Transverse colon (tissue), 4 donors: ENCODE measurements around the gene ZNF431. TPM values are rescaled to one million over a fixed set of nuclear protein-coding genes. Genes with fewer than 3 reads are reported as not detected.
"Not testable (repeated sequence)": the region's sequence is repeated elsewhere in the genome, so short reads cannot be mapped to it uniquely, and the experiment has no call there.

Experiments
- DNase-seq: peaks from one replicate; pipeline ENCODE4 v3.0.0-alpha.2; 2019
- H3K27ac ChIP-seq, 4 donors: fragments of 200-600 bp; sonication (generic); 2 replicates each; pipeline ENCODE4 v1.5.1; 2016 to 2018; ENCODE audit warnings: inconsistent platforms in 4 of 4
- H3K27me3 ChIP-seq: fragments of 200-600 bp; sonication (generic); 2 replicates; pipeline ENCODE4 v1.5.1; 2017; ENCODE audit warnings: inconsistent platforms
- H3K36me3 ChIP-seq, 4 donors: fragments of 200-600 bp; sonication (generic); 2 replicates each; pipeline ENCODE4 v1.5.1; 2017 to 2019; ENCODE audit warnings: inconsistent platforms in 4 of 4
- H3K4me1 ChIP-seq, 4 donors: fragments of 200-600 bp; sonication (generic); 2 replicates each; pipeline ENCODE4 v1.5.1; 2017 to 2020; ENCODE audit warnings: inconsistent platforms in 4 of 4
- H3K4me3 ChIP-seq, 4 donors: fragments of 200-600 bp; sonication (generic); 1 replicate in 1 of 4; 2 replicates in 3 of 4; pipeline versions ENCODE4 v1.5.1 to v1.6.1; 2017 to 2019; ENCODE audit warnings: inconsistent platforms in 4 of 4
- H3K9me3 ChIP-seq, 2 donors: fragments of 200-600 bp; sonication (generic); 2 replicates each; pipeline ENCODE4 v1.5.1; 2017 to 2019; ENCODE audit warnings: inconsistent platforms in 2 of 2
- EP300 ChIP-seq: sonication (generic); formaldehyde crosslinking; IDR thresholded peaks from one replicate; pipeline ENCODE4 v1.6.1; 2017; ENCODE audit warnings: antibody characterized with exemption, low read depth
- POLR2A ChIP-seq: fragments of 450-650 bp; IDR thresholded peaks from one replicate; pipeline ENCODE4 v1.6.1; 2016; ENCODE audit warnings: antibody characterized with exemption, mild to moderate bottlenecking, moderate library complexity
- POLR2AphosphoS5 ChIP-seq, 3 donors: sonication (generic); formaldehyde crosslinking; IDR thresholded peaks; one replicate each; pipeline ENCODE4 v1.6.1; 2016; ENCODE audit warnings: antibody characterized with exemption in 3 of 3
- WGBS, 2 donors: methylation state at CpG; one replicate each; pipeline ENCODE4 v1.1.5; 2018; ENCODE audit warnings: low coverage in 1 of 2; 5-methylcytosine and 5-hydroxymethylcytosine counted together
- in situ Hi-C, 4 donors: fragments of 200-750 bp; cut with MboI; loops; one replicate each; pipeline versions ENCODE4 v1.15.0 to v1.15.1; 2017; ENCODE audit warnings: low sequenced_read_pairs in 3 of 4, low pct_ligation_motif_present in 1 of 4, low pct_unique_long_range_greater_than_20kb in 1 of 4
- intact Hi-C: fragments of 100-400 bp; cut with DNase I; formaldehyde crosslinking; loops from one replicate; pipeline ENCODE4 v1.15.1; 2023; ENCODE audit warnings: low total_unique reads
- total RNA-seq, 4 donors: library from RNA; depleted of rRNA; stranded (reverse); fragments of >200 nt; gene quantifications; one replicate each; pipeline ENCODE4 v1.1.0, GENCODE V29; 2016
- TF ChIP-seq, protein P1 (sequence below), 5 experiments: fragments of 200-600 bp in 3 of 5; fragments of 450-650 bp in 2 of 5; sonication (generic) in 3 of 5; IDR thresholded peaks; 1 replicate in 2 of 5; 2 replicates in 3 of 5; pipeline ENCODE4 v1.5.1; 2016 to 2017; ENCODE audit warnings: antibody characterized with exemption in 5 of 5, inconsistent platforms in 3 of 5, mild to moderate bottlenecking in 2 of 5, moderate library complexity in 1 of 5

The ZNF431 gene
- total RNA-seq, 4 donors from 2014 or later: 7.4 to 18.0 (median 17.4) TPM

DNA sequence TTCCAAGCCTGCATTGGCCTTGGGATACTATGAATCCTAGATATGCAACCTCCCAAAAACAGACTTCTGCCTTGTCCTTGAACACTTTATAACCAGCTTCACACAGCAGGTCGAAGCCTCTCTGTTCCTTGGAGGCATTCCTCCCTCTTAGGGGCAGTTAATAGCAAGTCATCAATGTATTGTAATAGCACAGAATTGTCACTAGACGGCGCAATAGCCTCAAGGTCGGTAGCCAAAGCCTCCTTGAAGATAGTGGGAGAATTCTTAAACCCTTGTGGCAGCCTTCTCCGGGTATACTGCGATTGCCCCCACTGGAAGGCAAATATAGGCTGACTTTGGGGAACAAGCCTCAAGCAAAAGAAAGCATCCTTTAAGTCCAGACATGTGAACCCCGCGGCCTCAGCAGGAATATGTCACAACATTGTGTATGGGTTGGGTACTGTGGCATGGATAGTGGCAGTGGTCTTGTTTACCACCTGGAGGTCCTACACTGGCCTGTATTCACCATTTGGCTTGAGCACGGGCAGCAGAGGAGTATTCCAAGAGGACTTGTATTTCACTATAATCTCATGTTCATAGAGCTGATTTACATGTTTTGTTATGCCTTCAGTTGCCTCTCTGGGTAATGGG is 61.1 kb downstream of the ZNF431 start:
- H3K4me3 ChIP-seq: no peak overlapping the region
- no peak for TF ChIP-seq EP300
- TF ChIP-seq POLR2AphosphoS5 (IDR thresholded peaks at IDR 0.05): no peak
- no peak for TF ChIP-seq POLR2A
- TF ChIP-seq, protein P1, sequence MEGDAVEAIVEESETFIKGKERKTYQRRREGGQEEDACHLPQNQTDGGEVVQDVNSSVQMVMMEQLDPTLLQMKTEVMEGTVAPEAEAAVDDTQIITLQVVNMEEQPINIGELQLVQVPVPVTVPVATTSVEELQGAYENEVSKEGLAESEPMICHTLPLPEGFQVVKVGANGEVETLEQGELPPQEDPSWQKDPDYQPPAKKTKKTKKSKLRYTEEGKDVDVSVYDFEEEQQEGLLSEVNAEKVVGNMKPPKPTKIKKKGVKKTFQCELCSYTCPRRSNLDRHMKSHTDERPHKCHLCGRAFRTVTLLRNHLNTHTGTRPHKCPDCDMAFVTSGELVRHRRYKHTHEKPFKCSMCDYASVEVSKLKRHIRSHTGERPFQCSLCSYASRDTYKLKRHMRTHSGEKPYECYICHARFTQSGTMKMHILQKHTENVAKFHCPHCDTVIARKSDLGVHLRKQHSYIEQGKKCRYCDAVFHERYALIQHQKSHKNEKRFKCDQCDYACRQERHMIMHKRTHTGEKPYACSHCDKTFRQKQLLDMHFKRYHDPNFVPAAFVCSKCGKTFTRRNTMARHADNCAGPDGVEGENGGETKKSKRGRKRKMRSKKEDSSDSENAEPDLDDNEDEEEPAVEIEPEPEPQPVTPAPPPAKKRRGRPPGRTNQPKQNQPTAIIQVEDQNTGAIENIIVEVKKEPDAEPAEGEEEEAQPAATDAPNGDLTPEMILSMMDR (IDR thresholded peaks at IDR 0.05): peak; percentile 41 to 53 (median 50)
- no peaks in the 10 kb centered on the region for H3K9me3 ChIP-seq
- no peaks in the 10 kb centered on the region for H3K4me1 ChIP-seq
- intact Hi-C loops: no loop called here
- in situ Hi-C loops: loop anchor here in 1 of 4 donors (25.0 kb wide), 1 partner anchor 284 kb away; no protein-coding TSS in a partner anchor
- WGBS, 2 donors: 48% methylated on average over 9 of the region's 9 CpGs; no CpG with 5 or more reads in 1 of the 2 donors
- no peaks in the 10 kb centered on the region for H3K27me3 ChIP-seq
- no peak for DNase-seq
- no peak overlapping the region for H3K27ac ChIP-seq
- H3K36me3 ChIP-seq: no peaks in the 10 kb centered on the region

DNA sequence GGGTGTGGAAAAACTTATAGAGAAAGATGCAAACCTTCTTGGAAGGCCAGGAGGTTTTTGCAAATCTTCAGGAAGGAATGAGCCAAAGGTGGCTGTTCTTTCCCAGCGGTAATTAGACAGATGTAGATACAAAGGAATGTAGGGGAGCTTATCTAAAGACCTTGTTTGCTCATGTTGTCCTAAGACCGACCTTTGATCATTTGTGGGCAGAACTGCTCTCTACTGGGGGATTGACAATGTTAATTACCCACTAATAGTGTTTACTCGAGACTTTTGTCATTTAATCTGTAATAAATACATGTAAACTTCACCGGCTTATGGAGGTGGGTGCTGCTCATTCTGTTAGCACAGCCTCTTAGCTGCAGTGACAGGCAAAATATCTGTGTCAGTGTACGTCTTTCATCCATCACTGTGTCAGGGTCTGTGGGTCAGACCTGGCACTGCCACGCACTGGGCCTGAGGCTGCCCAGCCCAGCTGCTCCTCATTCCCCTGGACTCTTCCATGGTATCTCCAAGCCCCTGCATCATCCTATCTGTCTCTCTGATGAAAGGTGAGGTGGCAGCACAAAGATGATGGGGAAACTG is 68.3 kb downstream of the ZNF431 start:
- in situ Hi-C loops (loop anchor here in 1 of 4 donors (25.0 kb wide), 1 partner anchor 277 kb away; no protein-coding TSS in a partner anchor), intact Hi-C loops (no loop called here)
- no peaks in the 10 kb centered on the region for H3K27me3 ChIP-seq
- H3K36me3 ChIP-seq: no peaks in the 10 kb centered on the region
- TF ChIP-seq EP300 (no peak), POLR2AphosphoS5 (IDR thresholded peaks at IDR 0.05) (no peak), POLR2A (no peak)
- TF ChIP-seq, protein P1 (IDR thresholded peaks at IDR 0.05): no peak
- no peaks in the 10 kb centered on the region for H3K4me1 ChIP-seq
- H3K4me3 ChIP-seq: no peak overlapping the region
- no peak for DNase-seq
- no peaks in the 10 kb centered on the region for H3K9me3 ChIP-seq
- 33% methylated on average over 6 of the region's 6 CpGs; no CpG with 5 or more reads in 1 of the 2 donors for WGBS, 2 donors
- H3K27ac ChIP-seq: no peak overlapping the region

DNA sequence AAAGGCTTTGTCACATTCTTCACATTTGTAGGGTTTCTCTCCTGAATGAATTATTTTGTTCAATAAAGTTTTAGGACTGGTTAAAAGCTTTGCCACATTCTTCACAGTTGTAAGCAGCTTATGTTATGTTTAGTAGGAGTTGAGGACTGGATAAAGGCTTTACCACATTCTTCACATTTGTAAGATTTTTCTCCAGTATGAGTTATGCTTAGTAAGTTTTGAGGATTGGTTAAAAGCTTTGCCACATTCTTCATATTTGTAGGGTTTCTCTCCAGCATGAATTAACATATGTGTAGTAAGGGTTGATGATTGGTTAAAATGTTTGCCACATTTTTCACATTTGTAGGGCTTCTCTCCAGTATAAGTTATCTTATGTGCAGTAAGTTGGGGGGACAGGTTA is 79.9 kb downstream of the ZNF431 start:
- DNase-seq: no peak
- no peaks in the 10 kb centered on the region for H3K27me3 ChIP-seq
- H3K4me3 ChIP-seq: no peak overlapping the region
- no peaks in the 10 kb centered on the region for H3K4me1 ChIP-seq
- H3K27ac ChIP-seq: no peak overlapping the region
- H3K36me3 ChIP-seq: no peaks in the 10 kb centered on the region
- no peaks in the 10 kb centered on the region for H3K9me3 ChIP-seq
- in situ Hi-C loops: loop anchor here in 1 of 4 donors (25.0 kb wide), 1 partner anchor 266 kb away; no protein-coding TSS in a partner anchor
- TF ChIP-seq EP300: no peak
- intact Hi-C loops: no loop called here

DNA sequence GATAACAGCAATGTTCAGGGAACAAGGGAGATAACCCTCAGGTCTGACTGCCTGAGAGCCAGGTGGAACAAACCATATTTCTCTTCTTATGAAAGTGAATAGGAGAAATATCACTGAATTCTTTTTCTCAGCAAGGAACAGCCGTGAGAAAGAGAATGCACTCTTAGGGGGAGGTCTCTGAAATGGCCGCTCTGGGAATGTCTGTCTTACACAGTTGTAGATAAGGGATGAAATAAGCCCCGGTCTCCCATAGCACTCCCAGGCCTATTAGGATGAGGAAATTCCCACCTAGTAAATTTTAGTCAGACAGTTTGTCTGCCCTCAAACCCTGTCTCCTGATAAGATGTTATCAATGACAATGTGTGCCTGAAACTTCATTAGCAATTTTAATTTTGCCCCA is 88.1 kb downstream of the ZNF431 start:
- WGBS, 2 donors: 79% methylated on average over 3 of the region's 3 CpGs; no CpG with 5 or more reads in 1 of the 2 donors
- H3K4me3 ChIP-seq, H3K27ac ChIP-seq, H3K4me1 ChIP-seq, intact Hi-C loops, H3K36me3 ChIP-seq, DNase-seq, H3K27me3 ChIP-seq: not testable (repeated sequence)
- H3K9me3 ChIP-seq: peaks cover 14 to 18% of the 10 kb centered on the region in 2 donors
- in situ Hi-C loops: loop anchor here in 1 of 4 donors (10.0 kb wide), 1 partner anchor 245 kb away; no protein-coding TSS in a partner anchor

DNA sequence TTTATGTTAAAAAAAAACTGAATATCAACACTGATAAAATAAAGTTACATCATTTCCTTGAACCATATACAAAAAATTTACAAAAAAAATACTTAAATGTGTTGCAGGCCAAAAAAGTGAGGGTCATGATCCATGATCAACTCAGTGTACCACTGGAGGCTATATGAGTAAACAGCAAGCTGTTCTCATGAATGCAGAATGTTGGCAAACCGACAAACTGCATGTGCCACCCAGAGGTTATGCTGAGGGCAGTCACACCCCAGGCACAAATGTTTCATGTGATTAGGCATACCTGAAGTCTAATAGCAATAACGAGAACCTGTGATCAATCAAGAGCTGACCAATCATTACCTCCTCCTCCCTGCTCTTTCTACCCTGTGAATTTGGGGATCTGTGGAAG is 91.9 kb downstream of the ZNF431 start:
- WGBS, 2 donors: 80% methylated on average over 2 of the region's 2 CpGs; no CpG with 5 or more reads in 1 of the 2 donors
- H3K9me3 ChIP-seq: peaks cover 14 to 18% of the 10 kb centered on the region in 2 donors
- TF ChIP-seq POLR2A: no peak
- no peak for TF ChIP-seq EP300
- TF ChIP-seq POLR2AphosphoS5 (IDR thresholded peaks at IDR 0.05): no peak
- TF ChIP-seq, protein P1 (IDR thresholded peaks at IDR 0.05): no peak
- DNase-seq: no peak
- no peaks in the 10 kb centered on the region for H3K4me1 ChIP-seq
- intact Hi-C loops (no loop called here), in situ Hi-C loops (loop anchor here in 1 of 4 donors (10.0 kb wide), 1 partner anchor 249 kb away; no protein-coding TSS in a partner anchor)
- H3K36me3 ChIP-seq: no peaks in the 10 kb centered on the region
- no peaks in the 10 kb centered on the region for H3K27me3 ChIP-seq
- no peak overlapping the region for H3K4me3 ChIP-seq
- H3K27ac ChIP-seq: no peak overlapping the region

DNA sequence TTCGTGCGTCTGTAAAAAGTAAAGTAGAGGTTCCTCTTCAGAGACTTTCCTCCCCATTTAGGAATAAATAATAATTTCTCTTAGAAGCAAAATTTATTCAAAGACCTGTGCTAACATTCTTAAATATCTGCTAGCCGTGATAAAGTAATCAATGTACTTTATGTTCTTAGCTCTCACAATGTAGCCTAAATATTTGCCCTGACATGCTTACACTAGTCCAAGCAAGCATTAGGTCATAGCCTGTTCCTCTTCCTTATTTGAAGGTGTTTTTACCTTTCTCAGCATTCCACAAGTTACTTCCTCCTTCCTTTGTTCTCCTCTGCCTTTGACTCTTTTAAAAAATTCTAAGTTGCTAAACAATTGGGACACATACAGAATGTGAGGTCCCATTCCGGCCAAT is 94.9 kb downstream of the ZNF431 start:
- H3K4me1 ChIP-seq, DNase-seq, H3K27me3 ChIP-seq, H3K36me3 ChIP-seq, H3K4me3 ChIP-seq, H3K9me3 ChIP-seq, intact Hi-C loops, H3K27ac ChIP-seq: not testable (repeated sequence)
- 87 to 88% methylated on average over 4 of the region's 4 CpGs for WGBS, 2 donors
- in situ Hi-C loops: loop anchor here in 1 of 4 donors (10.0 kb wide), 1 partner anchor 252 kb away; no protein-coding TSS in a partner anchor
